NB4 (cell line): Measurements from ENCODE around the gene ING3.

Experiments
- DNase-seq: peaks from one replicate; pipeline ENCODE4 v3.0.0; 2010; ENCODE audit warnings: low read depth
- H3K4me3 ChIP-seq: one replicate; pipeline ENCODE4 v1.5.1; 2011; ENCODE audit warnings: mild to moderate bottlenecking, low read depth, low read length, moderate library complexity
- CTCF ChIP-seq: IDR thresholded peaks from one replicate; pipeline ENCODE4 v1.5.1; 2012; ENCODE audit warnings: low read depth, low read length
- MAX ChIP-seq: IDR thresholded peaks from 2 replicates; pipeline ENCODE4 v1.6.1; 2011; ENCODE audit warnings: low read depth, low read length
- MYC ChIP-seq: IDR thresholded peaks from 2 replicates; pipeline ENCODE4 v1.6.1; 2011; ENCODE audit warnings: low read depth, low read length
- POLR2A ChIP-seq: IDR thresholded peaks from 2 replicates; pipeline ENCODE4 v1.6.1; 2011; ENCODE audit warnings: mild to moderate bottlenecking; ENCODE audit not compliant: insufficient read length; ENCODE audit errors: extremely low read depth

The ING3 gene

GRCh38 chr7:120951826-120952225 is 1.2 kb downstream of the ING3 start:
- no peak for TF ChIP-seq MYC
- no peak for TF ChIP-seq MAX
- no peak for TF ChIP-seq POLR2A
- no peak for TF ChIP-seq CTCF
- H3K4me3 ChIP-seq: peak overlapping the region; percentile 70
- DNase-seq: no peak

GRCh38 chr7:120955577-120956149 is 5.1 kb downstream of the ING3 start:
- no peak for DNase-seq
- TF ChIP-seq POLR2A (no peak), MYC (no peak), MAX (no peak), CTCF (no peak)
- H3K4me3 ChIP-seq: no peak overlapping the region

- H3K4me3 ChIP-seq: no peak overlapping the region
- DNase-seq: no peak
- no peak for TF ChIP-seq CTCF
- TF ChIP-seq MYC: no peak
- TF ChIP-seq MAX: no peak
Observed at GRCh38 chr7:120959929-120960484, 9.4 kb downstream of the ING3 start.

GRCh38 chr7:120960714-120961113 is 10.1 kb downstream of the ING3 start:
- TF ChIP-seq MYC (no peak), MAX (no peak), POLR2A (no peak), CTCF (no peak)
- DNase-seq: no peak

GRCh38 chr7:120961638-120962173 is 11.1 kb downstream of the ING3 start:
- TF ChIP-seq MYC (no peak), CTCF (no peak), POLR2A (no peak), MAX (no peak)
- no peak for DNase-seq
- no peak overlapping the region for H3K4me3 ChIP-seq

More at GRCh38 chr7:120960714-120961113, 10.1 kb downstream of the ING3 start:
- H3K4me3 ChIP-seq: no peak overlapping the region
